ENCODE results near the gene KDM2A. TPM values are rescaled to one million over a fixed set of nuclear protein-coding genes. Genes with fewer than 3 reads are reported as not detected.

The KDM2A gene
- total RNA-seq, 4 donors from 2014 or later, result 64.5 to 84.0 (median 70.3) TPM

- intact Hi-C loops (cut with DNase I; ENCODE audit: low total_unique reads), result no loop called here
- WGBS, 2 donors, result 91 to 98% methylated on average over 1 of the region's 1 CpG
- no peak overlapping the region for H3K4me3 ChIP-seq (ENCODE audit: low read depth, poor library complexity, severe bottlenecking)
- TF ChIP-seq CTCF (IDR thresholded peaks at IDR 0.05) (no peak), POLR2A (IDR thresholded peaks at IDR 0.05) (no peak)
- no peak for DNase-seq (ENCODE audit: low spot score in 2 of 2)
Measured at GRCh38 chr11:67136156-67136555, 17.1 kb downstream of the KDM2A start.

- H3K4me3 ChIP-seq (ENCODE audit: low read depth, poor library complexity, severe bottlenecking), result no peak overlapping the region
- no peak for DNase-seq (ENCODE audit: low spot score in 2 of 2)
- TF ChIP-seq POLR2A (IDR thresholded peaks at IDR 0.05) (no peak), CTCF (IDR thresholded peaks at IDR 0.05) (no peak)
- 86 to 90% methylated on average over 4 of the region's 4 CpGs for WGBS, 2 donors
- intact Hi-C loops (cut with DNase I; ENCODE audit: low total_unique reads), result no loop called here
Measured at GRCh38 chr11:67138922-67139321, 19.9 kb downstream of the KDM2A start.

GRCh38 chr11:67146516-67147226 lies 27.6 kb downstream of the KDM2A start:
- 89 to 98% methylated on average over 5 of the region's 5 CpGs for WGBS, 2 donors
- H3K4me3 ChIP-seq (ENCODE audit: low read depth, poor library complexity, severe bottlenecking), result no peak overlapping the region
- intact Hi-C loops (cut with DNase I; ENCODE audit: low total_unique reads), result no loop called here
- TF ChIP-seq CTCF (IDR thresholded peaks at IDR 0.05), result no peak
- TF ChIP-seq POLR2A (IDR thresholded peaks at IDR 0.05), result no peak
- no peak for DNase-seq (ENCODE audit: low spot score in 2 of 2)

- DNase-seq (ENCODE audit: low spot score in 2 of 2), result no peak
- no peak for TF ChIP-seq CTCF (IDR thresholded peaks at IDR 0.05)
- TF ChIP-seq POLR2A (IDR thresholded peaks at IDR 0.05), result no peak
- intact Hi-C loops (cut with DNase I; ENCODE audit: low total_unique reads), result no loop called here
- whole genome bisulfite sequencing, 2 donors, result 79 to 85% methylated on average over 4 of the region's 4 CpGs
- H3K4me3 ChIP-seq (ENCODE audit: low read depth, poor library complexity, severe bottlenecking), result no peak overlapping the region
Measured at GRCh38 chr11:67153971-67154370, 34.9 kb downstream of the KDM2A start.

GRCh38 chr11:67154726-67155125 lies 35.7 kb downstream of the KDM2A start:
- no peak for TF ChIP-seq CTCF (IDR thresholded peaks at IDR 0.05)
- TF ChIP-seq POLR2A (IDR thresholded peaks at IDR 0.05), result no peak
- 96 to 98% methylated on average over 2 of the region's 2 CpGs for WGBS, 2 donors
- no peak for DNase-seq (ENCODE audit: low spot score in 2 of 2)
- intact Hi-C loops (cut with DNase I; ENCODE audit: low total_unique reads), result no loop called here
- no peak overlapping the region for H3K4me3 ChIP-seq (ENCODE audit: low read depth, poor library complexity, severe bottlenecking)

- intact Hi-C loops (cut with DNase I; ENCODE audit: low total_unique reads), result no loop called here
- TF ChIP-seq POLR2A (IDR thresholded peaks at IDR 0.05) (no peak), CTCF (IDR thresholded peaks at IDR 0.05) (no peak)
- no peak for DNase-seq (ENCODE audit: low spot score in 2 of 2)
- no peak overlapping the region for H3K4me3 ChIP-seq (ENCODE audit: low read depth, poor library complexity, severe bottlenecking)
- WGBS, 2 donors, result 87 to 91% methylated on average over 4 of the region's 4 CpGs
Measured at GRCh38 chr11:67157691-67158090, 38.6 kb downstream of the KDM2A start.

All from lower leg skin (tissue), 4 donors.